Sigmoid colon (tissue), 7 donors: ENCODE data around the gene OR4S1. TPM values are rescaled to one million over a fixed set of nuclear protein-coding genes. Genes with fewer than 3 reads are reported as not detected.

Source experiments
- DNase-seq: peaks from one replicate; pipeline ENCODE4 v3.0.0-alpha.2; 2019
- H3K27ac ChIP-seq, 4 donors: fragments of 200-600 bp; sonication (generic); one replicate each; pipeline ENCODE4 v1.5.1; 2016 to 2019; ENCODE audit warnings: mild to moderate bottlenecking in 1 of 4
- H3K27me3 ChIP-seq, 3 donors: fragments of 200-600 bp; sonication (generic); one replicate each; pipeline ENCODE4 v1.5.1; 2019; ENCODE audit warnings: mild to moderate bottlenecking in 1 of 3
- H3K36me3 ChIP-seq, 4 donors: fragments of 200-600 bp; sonication (generic); one replicate each; pipeline ENCODE4 v1.5.1; 2016 to 2019
- H3K4me1 ChIP-seq, 4 donors: fragments of 200-600 bp; sonication (generic); one replicate each; pipeline ENCODE4 v1.5.1; 2017 to 2019
- H3K4me3 ChIP-seq, 4 donors: fragments of 200-600 bp; sonication (generic); one replicate each; pipeline ENCODE4 v1.5.1; 2017 to 2019; ENCODE audit warnings: mild to moderate bottlenecking in 2 of 4, moderate library complexity in 1 of 4
- H3K9me3 ChIP-seq, 4 donors: fragments of 200-600 bp in 3 of 4; sonication (generic) in 3 of 4; one replicate each; pipeline versions ENCODE4 v1.5.1 to v1.6.1; 2013 to 2019
- EP300 ChIP-seq, 4 donors: sonication (generic); formaldehyde crosslinking; IDR thresholded peaks; one replicate each; pipeline ENCODE4 v1.6.1; 2017; ENCODE audit warnings: antibody characterized with exemption in 4 of 4
- POLR2A ChIP-seq, 2 donors: fragments of 450-650 bp; IDR thresholded peaks; one replicate each; pipeline ENCODE4 v1.6.1; 2016; ENCODE audit warnings: antibody characterized with exemption in 2 of 2, mild to moderate bottlenecking in 2 of 2, moderate library complexity in 2 of 2
- POLR2AphosphoS5 ChIP-seq, 4 donors: sonication (generic); formaldehyde crosslinking; IDR thresholded peaks; one replicate each; pipeline ENCODE4 v1.6.1; 2017; ENCODE audit warnings: antibody characterized with exemption in 4 of 4
- WGBS, 2 donors: extraction: QIAGEN DNeasy Blood & Tissue Kit; methylation state at CpG; one replicate each; pipeline ENCODE4 v1.1.7; 2013; 5-methylcytosine and 5-hydroxymethylcytosine counted together
- intact Hi-C: fragments of 100-400 bp; cut with DNase I; formaldehyde crosslinking; loops from one replicate; pipeline ENCODE4 v1.15.1; 2023
- polyA plus RNA-seq, 3 donors: library from polyadenylated mRNA; stranded (reverse); fragments of 200-250 nt; gene quantifications; one replicate each; pipeline ENCODE4 v1.2.3, GENCODE V29; 2013
- total RNA-seq, 4 donors: library from RNA; depleted of rRNA; stranded (reverse); fragments of >200 nt; gene quantifications; one replicate each; pipeline ENCODE4 v1.1.0, GENCODE V29; 2016
- TF ChIP-seq, protein P1 (sequence below), 4 experiments: fragments of 450-650 bp in 3 of 4; fragments of 200-600 bp in 1 of 4; IDR thresholded peaks; one replicate each; pipeline ENCODE4 v1.5.1; 2016 to 2019; ENCODE audit warnings: antibody characterized with exemption in 4 of 4, mild to moderate bottlenecking in 3 of 4, moderate library complexity in 2 of 4
- donor health status: healthy with polysubstance abuse.
- donor health status: Bipolar disorder and iron deficiency.
- donor health status: healthy.

Gene OR4S1
- total and polyA plus RNA-seq, 7 donors, result not detected

DNA sequence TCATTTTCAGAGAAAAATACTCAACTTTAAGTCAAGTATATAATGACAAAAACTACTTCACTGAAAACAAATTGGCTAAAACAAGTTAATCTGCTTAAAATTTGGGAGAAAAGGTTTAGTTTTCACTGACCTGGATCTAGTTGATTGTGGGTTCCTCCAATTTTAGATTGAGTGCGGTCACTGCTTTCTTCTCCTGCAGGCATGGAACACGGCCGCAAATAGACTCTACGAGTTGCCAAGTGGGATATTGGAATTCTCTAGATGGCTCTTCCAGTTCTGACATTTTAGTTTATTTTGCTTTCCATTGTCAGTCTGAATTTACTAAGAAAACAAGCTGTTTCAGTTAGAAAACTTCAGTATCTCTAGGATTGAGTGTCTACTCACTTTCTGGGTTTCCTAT lies 48.0 kb downstream of the OR4S1 start:
- Histone ChIP-seq H3K36me3 (no peaks in the 10 kb centered on the region), H3K27me3 (no peaks in the 10 kb centered on the region), H3K9me3 (peaks cover 0 to 6% (median 0%) of the 10 kb centered on the region in 4 donors), H3K4me3 (no peak overlapping the region), H3K4me1 (no peaks in the 10 kb centered on the region), H3K27ac (no peak overlapping the region)
- 93 to 94% methylated on average over 4 of the region's 4 CpGs for WGBS, 2 donors
- no peak for DNase-seq
- intact Hi-C loops, result no loop called here
- TF ChIP-seq, protein P1, sequence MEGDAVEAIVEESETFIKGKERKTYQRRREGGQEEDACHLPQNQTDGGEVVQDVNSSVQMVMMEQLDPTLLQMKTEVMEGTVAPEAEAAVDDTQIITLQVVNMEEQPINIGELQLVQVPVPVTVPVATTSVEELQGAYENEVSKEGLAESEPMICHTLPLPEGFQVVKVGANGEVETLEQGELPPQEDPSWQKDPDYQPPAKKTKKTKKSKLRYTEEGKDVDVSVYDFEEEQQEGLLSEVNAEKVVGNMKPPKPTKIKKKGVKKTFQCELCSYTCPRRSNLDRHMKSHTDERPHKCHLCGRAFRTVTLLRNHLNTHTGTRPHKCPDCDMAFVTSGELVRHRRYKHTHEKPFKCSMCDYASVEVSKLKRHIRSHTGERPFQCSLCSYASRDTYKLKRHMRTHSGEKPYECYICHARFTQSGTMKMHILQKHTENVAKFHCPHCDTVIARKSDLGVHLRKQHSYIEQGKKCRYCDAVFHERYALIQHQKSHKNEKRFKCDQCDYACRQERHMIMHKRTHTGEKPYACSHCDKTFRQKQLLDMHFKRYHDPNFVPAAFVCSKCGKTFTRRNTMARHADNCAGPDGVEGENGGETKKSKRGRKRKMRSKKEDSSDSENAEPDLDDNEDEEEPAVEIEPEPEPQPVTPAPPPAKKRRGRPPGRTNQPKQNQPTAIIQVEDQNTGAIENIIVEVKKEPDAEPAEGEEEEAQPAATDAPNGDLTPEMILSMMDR (IDR thresholded peaks at IDR 0.05), result no peak
- TF ChIP-seq POLR2A (IDR thresholded peaks at IDR 0.05) (no peak), POLR2AphosphoS5 (IDR thresholded peaks at IDR 0.05) (no peak), EP300 (IDR thresholded peaks at IDR 0.05) (no peak)

DNA sequence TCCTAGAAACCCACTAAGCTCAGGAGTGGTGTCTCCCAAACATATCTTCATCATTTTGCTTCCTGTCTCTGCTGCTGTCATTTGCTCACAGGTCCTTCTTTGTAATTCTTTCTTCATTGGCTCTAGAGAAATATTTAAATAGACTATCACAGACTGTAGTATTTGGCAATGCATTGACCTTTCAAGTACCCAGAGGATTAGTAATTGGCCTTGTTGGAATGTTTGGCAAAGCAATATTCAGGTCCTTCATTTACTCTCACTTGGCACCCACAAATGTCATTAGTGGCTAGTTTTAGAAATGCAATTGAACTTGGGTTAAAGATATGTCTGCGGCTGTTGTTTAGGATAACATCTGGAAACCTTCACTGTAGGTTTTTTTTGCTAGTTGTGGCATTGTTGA lies 48.7 kb downstream of the OR4S1 start:
- Histone ChIP-seq H3K4me1 (no peaks in the 10 kb centered on the region), H3K4me3 (no peak overlapping the region), H3K27ac (no peak overlapping the region), H3K27me3 (no peaks in the 10 kb centered on the region), H3K9me3 (peaks cover 0 to 6% (median 0%) of the 10 kb centered on the region in 4 donors), H3K36me3 (no peaks in the 10 kb centered on the region)
- no peak for DNase-seq
- TF ChIP-seq POLR2A (IDR thresholded peaks at IDR 0.05), result no peak
- intact Hi-C loops, result loop anchor here (5.0 kb wide), 1 partner anchor 1673 kb away; no protein-coding TSS in a partner anchor
- WGBS, 2 donors, result 85 to 92% methylated on average over 1 of the region's 1 CpG

Other genes starting within 250 kb of the OR4S1 start
- gene OR4B1, start 89.4 kb upstream of the OR4S1 start, total RNA-seq, result not detected
- gene OR4B1, start 89.4 kb upstream of the OR4S1 start, polyA plus RNA-seq, result not detected
- gene OR4X2, start 61.1 kb upstream of the OR4S1 start, total RNA-seq, result not detected
- not detected for gene OR4X2, start 61.1 kb upstream of the OR4S1 start, polyA plus RNA-seq
- not detected for gene OR4X1, start 42.4 kb upstream of the OR4S1 start, total RNA-seq
- not detected for gene OR4X1, start 42.4 kb upstream of the OR4S1 start, polyA plus RNA-seq
- not detected for gene OR4C3, start 18.7 kb downstream of the OR4S1 start, total RNA-seq
- gene OR4C3, start 18.7 kb downstream of the OR4S1 start, polyA plus RNA-seq, result not detected
- gene OR4C5, start 60.2 kb downstream of the OR4S1 start, total RNA-seq, result not detected
- gene OR4C5, start 60.2 kb downstream of the OR4S1 start, polyA plus RNA-seq, result not detected
- gene OR4A47, start 182.6 kb downstream of the OR4S1 start, total RNA-seq, result not detected
- gene OR4A47, start 182.6 kb downstream of the OR4S1 start, polyA plus RNA-seq, result not detected